ENCODE measurements around the gene KCNIP4.

Gene KCNIP4

GRCh38 chr4:21835712-21836111, 112.9 kb downstream of the KCNIP4 start:
- DNase-seq: no peak

DNA sequence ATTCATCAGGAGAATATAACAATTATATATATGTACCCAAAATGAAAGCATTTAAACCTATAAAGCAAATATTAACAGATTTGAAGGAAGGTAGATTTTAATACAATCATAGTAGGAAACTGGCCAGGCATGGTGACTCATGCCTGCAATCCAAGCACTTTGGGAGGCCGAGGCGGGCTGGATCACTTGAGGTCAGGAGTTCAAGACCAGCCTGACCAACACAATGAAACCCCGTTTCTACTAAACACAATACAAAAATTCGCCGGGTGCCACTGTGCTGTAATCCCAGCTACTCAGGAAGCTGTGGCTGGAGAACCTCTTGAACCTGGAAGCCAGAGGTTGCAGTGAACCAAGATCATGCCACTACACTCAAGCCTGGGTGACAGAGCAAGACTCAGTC, 118.3 kb downstream of the KCNIP4 start:
- no peak for DNase-seq

DNA sequence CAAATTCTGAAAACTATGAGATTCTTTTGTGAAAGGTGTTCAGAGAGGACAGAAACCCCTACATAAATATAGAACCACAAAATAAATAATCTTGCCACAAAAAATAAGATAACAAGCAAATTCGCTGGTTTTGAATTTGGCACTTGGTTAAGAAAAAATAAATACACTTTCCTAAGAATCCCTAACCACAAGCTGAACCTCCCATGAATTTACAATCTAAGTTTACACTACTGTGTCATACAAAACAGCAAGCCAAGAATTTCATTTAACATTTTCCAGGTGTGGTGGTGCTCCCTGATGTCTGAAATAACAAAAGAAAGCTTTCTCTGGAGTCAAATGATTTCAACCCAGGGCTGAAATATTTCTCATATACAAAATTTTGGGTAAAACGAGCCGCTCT, 121.0 kb downstream of the KCNIP4 start:
- DNase-seq: no peak

DNA sequence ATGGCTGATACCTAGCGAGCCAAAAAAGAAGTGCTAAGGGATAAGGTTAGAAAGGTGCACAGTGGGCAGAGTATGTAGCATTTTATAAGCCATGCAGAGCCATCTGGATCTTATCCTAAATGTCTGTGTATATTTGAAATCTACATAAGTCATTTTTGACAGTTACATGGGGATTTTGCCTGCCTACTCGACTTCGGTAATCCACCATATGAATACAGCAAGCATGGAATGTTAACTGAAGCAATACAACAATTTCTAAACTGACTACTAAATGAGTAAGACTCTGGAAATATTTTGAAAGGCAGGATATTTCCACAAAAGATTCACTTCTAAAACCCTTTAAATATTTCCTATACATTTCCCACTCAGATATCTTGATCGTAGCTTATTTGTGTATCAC, 122.5 kb downstream of the KCNIP4 start:
- no peak for DNase-seq

GRCh38 chr4:21819086-21819485, 129.5 kb downstream of the KCNIP4 start:
- DNase-seq: no peak

- no peak for DNase-seq
These were observed 132.8 kb downstream of the KCNIP4 start for GRCh38 chr4:21815651-21816377.

- DNase-seq: no peak
These were observed 137.0 kb downstream of the KCNIP4 start for GRCh38 chr4:21811565-21811964.

GRCh38 chr4:21806991-21807390, 141.6 kb downstream of the KCNIP4 start:
- DNase-seq: no peak

DNA sequence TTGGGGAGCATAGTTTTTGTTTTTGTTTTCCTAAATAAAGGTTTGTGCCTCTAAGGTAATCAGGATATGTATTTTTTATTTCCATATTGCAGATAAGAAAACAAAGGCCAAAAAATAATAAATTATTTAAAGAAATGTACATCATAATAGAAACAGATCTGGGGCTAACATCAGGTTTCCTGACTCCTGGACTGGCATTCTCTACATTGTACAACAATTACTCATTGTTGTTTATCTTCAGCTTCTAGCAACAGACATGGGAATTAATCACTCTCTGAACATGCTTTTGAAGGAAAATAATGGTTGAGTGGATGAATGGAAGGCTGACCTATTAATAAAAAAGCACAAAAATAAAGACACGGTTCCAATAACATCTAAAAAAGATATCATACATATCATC, 146.2 kb downstream of the KCNIP4 start:
- no peak for DNase-seq

GRCh38 chr4:21801661-21802385, 146.7 kb downstream of the KCNIP4 start:
- no peak for DNase-seq

DNA sequence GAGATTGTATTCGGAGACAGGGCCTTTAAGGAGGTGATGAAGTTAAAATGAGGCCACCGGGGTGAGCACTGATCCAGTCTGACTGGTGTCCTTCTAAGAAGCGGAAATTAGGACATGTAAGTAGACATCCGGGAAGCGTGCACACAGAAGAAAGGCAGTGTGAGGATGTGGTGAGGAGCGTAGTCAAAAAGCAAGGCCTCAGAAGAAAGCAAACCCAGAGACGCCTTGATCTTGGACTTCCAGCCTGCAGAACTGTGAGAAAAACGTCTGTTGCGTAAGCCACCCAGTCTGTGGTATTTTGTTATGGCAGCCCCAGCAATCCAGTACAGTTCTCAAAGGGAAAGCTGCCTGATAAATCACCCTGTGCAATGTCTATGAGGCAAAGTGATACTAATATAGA, 153.5 kb downstream of the KCNIP4 start:
- DNase-seq: no peak

GRCh38 chr4:21792736-21793135, 155.8 kb downstream of the KCNIP4 start:
- no peak for DNase-seq

- no peak for DNase-seq
These were observed 158.0 kb downstream of the KCNIP4 start for GRCh38 chr4:21790438-21791029.

DNA sequence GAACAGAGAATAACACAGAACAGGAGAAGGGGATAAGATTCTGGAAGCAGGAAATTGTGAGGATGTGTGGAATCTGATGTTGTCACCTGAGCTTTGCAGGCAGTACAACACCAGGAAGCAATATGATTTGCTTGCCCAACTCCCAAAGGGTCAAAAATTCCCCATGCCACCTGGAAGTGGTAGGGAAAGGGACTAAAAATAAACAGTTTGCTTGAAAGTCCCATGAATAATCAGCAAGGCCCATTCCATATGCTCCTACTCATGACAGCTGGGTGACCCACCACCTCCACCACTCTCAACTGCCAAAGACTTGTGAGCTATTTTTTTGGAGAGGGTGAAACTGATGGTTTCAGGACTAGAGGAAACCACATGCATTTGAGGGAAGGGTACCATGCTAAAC, 168.4 kb downstream of the KCNIP4 start:
- DNase-seq: no peak

- DNase-seq: no peak
These were observed 169.9 kb downstream of the KCNIP4 start for GRCh38 chr4:21778702-21779101.

- DNase-seq: no peak
These were observed 172.9 kb downstream of the KCNIP4 start for GRCh38 chr4:21775703-21776102.

- no peak for DNase-seq
These were observed 179.0 kb downstream of the KCNIP4 start for GRCh38 chr4:21769404-21770147.

DNA sequence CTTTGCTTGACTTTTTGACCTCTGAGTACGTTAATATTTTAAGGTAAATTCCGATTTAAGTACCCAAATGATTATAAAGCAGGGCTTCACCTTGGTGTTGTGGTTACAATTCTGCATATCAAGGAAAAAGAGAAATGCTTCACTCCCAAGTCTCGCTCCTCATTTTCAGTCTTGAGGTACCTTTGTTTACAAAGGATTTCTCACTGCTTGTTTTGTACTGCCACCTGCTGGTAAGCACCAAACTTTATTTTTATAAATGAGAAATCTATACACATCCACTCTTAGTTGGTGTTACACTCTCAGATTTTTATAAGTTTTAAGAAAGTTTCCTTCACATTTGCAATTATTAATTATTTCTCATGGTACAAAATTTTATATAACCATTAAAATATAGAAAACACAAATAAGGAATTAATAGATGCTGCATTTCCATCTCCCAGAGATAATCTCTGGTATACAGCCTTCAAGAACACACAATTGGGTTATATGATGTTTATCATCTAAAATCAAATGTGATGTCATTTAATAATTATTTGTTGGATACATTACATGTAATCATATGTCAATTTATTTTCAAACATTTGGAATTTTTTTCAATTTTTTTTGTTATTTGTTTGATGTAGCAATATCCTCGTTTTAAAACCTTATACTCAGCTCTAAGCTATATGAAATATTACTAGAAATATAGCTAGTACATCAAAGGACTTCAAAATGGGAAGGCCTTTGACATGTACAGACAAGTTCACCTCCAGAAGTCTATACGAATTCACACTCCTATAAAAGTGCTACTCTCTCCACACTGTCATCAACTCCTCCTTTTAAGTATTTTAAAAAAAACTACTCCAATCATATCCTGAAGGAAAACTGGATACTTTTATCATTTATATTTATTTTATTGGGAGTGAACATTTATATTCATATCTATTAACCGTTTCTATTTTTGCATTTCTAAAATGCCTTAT, 179.9 kb downstream of the KCNIP4 start:
- no peak for DNase-seq

GRCh38 chr4:21765810-21766407, 182.7 kb downstream of the KCNIP4 start:
- peak in 1 of 2 experiments; percentile 4 for DNase-seq

GRCh38 chr4:21763855-21764254, 184.7 kb downstream of the KCNIP4 start:
- DNase-seq: no peak

DNA sequence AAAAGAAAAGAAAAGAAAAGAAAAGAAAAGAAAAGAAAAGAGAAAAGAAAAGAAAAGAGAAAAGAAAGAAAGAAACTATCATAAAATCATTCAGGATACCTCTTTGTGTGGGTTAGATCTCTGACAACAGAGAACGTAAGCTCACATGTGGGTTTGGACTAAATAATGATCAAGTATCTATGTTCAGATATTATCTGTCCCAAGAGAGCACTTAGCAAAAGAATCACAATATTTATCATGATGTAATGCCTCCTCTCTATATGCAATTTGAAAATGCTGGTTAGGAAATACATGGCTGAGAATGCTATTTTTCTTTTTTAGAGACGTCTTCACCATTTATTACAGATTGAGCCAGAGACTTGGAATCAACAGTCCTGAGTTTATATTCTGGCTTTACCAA, 191.3 kb downstream of the KCNIP4 start:
- no peak for DNase-seq
